GM18505 (cell line): Measurements from ENCODE around the gene IDUA.
"Not testable (repeated sequence)": the region's sequence is repeated elsewhere in the genome, so short reads cannot be mapped to it uniquely, and the experiment has no call there.

Experiments
- ATAC-seq: cut with Tn5 transposase; IDR thresholded peaks from one replicate; pipeline ENCODE4 v1.9.1; 2021; ENCODE audit not compliant: unreplicated experiment
- POLR2A ChIP-seq: IDR thresholded peaks from 4 replicates; pipeline ENCODE4 v1.6.1; 2011; ENCODE audit warnings: borderline replicate concordance; ENCODE audit not compliant: insufficient read depth, insufficient read length; ENCODE audit errors: extremely low read depth

The IDUA gene

GRCh38 chr4:1051472-1051871 is 64.6 kb downstream of the IDUA start:
- TF ChIP-seq POLR2A = no peak

GRCh38 chr4:1052231-1052671 is 65.4 kb downstream of the IDUA start:
- no peak for TF ChIP-seq POLR2A
- no peak for ATAC-seq

More at GRCh38 chr4:1051472-1051871, 64.6 kb downstream of the IDUA start:
- no peak for ATAC-seq

- no peak for TF ChIP-seq POLR2A
- no peak for ATAC-seq
Observed at GRCh38 chr4:1053080-1053661, 66.3 kb downstream of the IDUA start.

GRCh38 chr4:1053891-1054290 is 67.0 kb downstream of the IDUA start:
- not testable (repeated sequence) for ATAC-seq
